WERI-Rb-1 (cell line): ENCODE data around the gene PIM2.

Experiments used
- DNase-seq: peaks from one replicate; pipeline ENCODE4 v3.0.0-alpha.2; 2020
- H3K27ac ChIP-seq: fragments of 250-450 bp; sonication (Bioruptor Pico); 2 replicates; pipeline ENCODE4 v1.5.1; 2020; ENCODE audit warnings: mild to moderate bottlenecking, moderate library complexity
- H3K27me3 ChIP-seq: fragments of 250-450 bp; sonication (Bioruptor Pico); 2 replicates; pipeline ENCODE4 v1.5.1; 2021; ENCODE audit warnings: mild to moderate bottlenecking, low read depth, moderate library complexity; ENCODE audit not compliant: insufficient read depth, severe bottlenecking
- H3K36me3 ChIP-seq: fragments of 250-450 bp; sonication (Bioruptor Pico); 2 replicates; pipeline ENCODE4 v1.5.1; 2020; ENCODE audit warnings: mild to moderate bottlenecking, moderate library complexity
- H3K4me3 ChIP-seq: 2 replicates; pipeline ENCODE4 v1.5.1; 2011; ENCODE audit warnings: low read depth, mild to moderate bottlenecking, control low read depth, low read length
- H3K9me3 ChIP-seq: fragments of 250-450 bp; sonication (Bioruptor Pico); 2 replicates; pipeline ENCODE4 v1.5.1; 2021; ENCODE audit warnings: mild to moderate bottlenecking, moderate library complexity; ENCODE audit not compliant: severe bottlenecking
- TF ChIP-seq, protein P1 (sequence below): IDR thresholded peaks from 2 replicates; pipeline ENCODE4 v1.5.1; 2011; ENCODE audit warnings: low read depth, mild to moderate bottlenecking, control low read depth, inconsistent platforms, low read length

Gene PIM2

DNA sequence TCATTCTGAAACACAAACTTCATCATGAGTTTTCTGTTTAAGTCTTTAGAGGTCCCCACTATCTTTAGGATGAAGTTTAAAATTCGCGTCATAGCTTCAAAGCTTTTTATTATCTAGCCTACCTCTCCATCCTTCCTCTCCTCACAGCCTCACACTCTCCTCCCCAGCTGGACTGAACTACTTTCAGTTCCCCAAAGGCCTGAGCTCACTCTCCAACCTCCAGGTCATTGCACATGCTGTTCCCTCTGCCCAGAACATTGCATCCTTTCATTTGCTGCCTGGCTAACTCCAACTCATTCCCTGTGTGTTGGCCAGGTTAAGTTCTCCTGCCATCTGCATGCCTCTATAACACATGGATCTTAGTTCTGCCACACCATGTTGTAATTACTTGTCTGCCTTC is 41.5 kb upstream of the PIM2 start:
- Histone ChIP-seq H3K27ac (no peak overlapping the region), H3K9me3 (peaks cover 5% of the 10 kb centered on the region), H3K27me3 (peaks cover 6% of the 10 kb centered on the region), H3K4me3 (no peak overlapping the region), H3K36me3 (peaks cover 10% of the 10 kb centered on the region)
- TF ChIP-seq, protein P1, sequence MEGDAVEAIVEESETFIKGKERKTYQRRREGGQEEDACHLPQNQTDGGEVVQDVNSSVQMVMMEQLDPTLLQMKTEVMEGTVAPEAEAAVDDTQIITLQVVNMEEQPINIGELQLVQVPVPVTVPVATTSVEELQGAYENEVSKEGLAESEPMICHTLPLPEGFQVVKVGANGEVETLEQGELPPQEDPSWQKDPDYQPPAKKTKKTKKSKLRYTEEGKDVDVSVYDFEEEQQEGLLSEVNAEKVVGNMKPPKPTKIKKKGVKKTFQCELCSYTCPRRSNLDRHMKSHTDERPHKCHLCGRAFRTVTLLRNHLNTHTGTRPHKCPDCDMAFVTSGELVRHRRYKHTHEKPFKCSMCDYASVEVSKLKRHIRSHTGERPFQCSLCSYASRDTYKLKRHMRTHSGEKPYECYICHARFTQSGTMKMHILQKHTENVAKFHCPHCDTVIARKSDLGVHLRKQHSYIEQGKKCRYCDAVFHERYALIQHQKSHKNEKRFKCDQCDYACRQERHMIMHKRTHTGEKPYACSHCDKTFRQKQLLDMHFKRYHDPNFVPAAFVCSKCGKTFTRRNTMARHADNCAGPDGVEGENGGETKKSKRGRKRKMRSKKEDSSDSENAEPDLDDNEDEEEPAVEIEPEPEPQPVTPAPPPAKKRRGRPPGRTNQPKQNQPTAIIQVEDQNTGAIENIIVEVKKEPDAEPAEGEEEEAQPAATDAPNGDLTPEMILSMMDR: no peak
- no peak for DNase-seq

DNA sequence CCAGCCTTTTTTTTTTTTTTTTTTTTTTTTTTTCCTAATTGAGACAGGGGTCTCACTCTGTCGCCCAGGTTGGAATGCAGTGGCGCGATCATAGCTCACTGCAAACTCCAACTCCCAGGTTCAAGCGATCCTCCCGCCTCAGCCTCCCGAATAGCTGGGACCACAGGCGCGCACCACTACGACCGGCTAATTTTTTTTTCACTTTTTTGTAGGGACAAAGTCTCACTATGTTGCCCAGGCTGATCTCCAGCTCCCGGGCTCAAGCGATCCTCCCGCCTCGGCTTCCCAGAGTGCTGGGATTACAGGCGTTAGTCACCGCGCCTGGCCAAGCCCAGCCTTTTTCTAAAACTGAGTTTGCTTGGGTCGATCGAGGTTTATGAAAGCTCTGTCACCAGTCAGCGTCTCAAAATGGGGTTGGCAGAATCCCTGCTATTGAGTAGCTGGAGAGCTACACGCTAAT is 39.8 kb upstream of the PIM2 start:
- Histone ChIP-seq H3K36me3 (peaks cover 19% of the 10 kb centered on the region), H3K27me3 (peaks cover 6% of the 10 kb centered on the region), H3K4me3 (peak overlapping the region; percentile 53), H3K9me3 (peaks cover 5% of the 10 kb centered on the region), H3K27ac (peak overlapping the region; percentile 93)
- TF ChIP-seq, protein P1: no peak
- DNase-seq: peak; percentile 30

DNA sequence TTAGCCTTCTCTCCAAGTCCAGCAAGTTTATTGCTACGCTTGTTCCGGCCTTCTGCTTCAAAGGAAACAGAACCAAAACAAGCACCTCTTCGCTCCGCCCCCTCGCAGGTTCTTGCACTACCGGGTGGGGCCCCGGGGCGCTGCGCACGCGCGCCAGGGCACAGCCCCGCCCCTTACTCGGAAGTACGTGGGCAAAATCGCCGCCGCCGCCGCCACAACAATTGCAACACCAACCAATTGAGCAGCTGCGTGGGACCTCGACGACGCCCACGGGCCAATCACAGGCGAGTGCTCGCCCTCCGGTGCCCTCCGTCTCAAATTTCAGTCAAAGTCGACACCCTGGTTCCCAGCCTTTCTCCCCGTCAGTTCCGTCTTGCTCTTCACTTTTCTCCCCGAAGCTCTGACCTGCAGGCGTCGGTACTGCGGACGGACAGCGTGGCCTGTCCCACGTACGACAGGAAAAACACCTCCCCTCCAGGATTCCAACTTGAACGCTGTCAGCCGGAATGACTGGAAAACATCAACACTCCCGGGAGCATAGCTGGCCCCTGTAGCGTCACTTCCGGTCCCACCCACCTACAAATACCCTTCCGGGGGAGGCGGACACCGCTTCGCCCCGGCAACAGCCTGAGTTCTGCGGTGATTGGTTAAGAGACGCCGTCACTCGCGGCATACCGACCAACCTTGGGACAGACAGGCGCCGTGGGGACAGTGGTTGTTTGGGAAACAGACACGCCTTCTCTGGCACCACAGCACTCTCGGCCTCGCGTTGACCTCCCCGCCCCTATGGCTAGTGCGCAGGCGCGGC is 39.2 kb upstream of the PIM2 start:
- TF ChIP-seq, protein P1: no peak
- peak; percentile 95 for DNase-seq
- H3K27ac ChIP-seq: peak overlapping the region; percentile 93
- H3K36me3 ChIP-seq: peaks cover 19% of the 10 kb centered on the region
- peaks cover 6% of the 10 kb centered on the region for H3K27me3 ChIP-seq
- H3K4me3 ChIP-seq: peak overlapping the region; percentile 53
- peaks cover 5% of the 10 kb centered on the region for H3K9me3 ChIP-seq

DNA sequence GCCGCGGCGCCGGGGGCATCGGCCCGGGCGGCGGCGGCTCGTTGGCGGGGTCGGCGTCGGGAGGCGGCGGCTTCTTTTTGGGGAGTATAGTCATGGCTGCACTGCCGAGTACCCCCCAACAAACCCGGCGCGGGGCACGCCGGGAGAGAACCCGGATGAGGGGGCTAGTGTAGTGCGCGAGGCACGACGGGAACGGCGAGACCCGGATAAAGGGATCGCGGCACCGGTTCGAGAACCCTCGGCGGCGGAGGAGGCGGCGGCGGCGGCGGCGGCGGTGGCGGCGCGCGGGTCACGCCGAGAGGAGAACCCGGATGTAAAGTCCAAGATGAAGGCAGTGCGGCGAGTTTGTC is 38.6 kb upstream of the PIM2 start, which contains the start of gene OTUD5:
Gene OTUD5, minus strand, starts transcription at position 131 of the 350 bp plus-strand sequence. Its CDS starts 37 bp downstream, at position 94.
- peak; percentile 70 for DNase-seq

DNA sequence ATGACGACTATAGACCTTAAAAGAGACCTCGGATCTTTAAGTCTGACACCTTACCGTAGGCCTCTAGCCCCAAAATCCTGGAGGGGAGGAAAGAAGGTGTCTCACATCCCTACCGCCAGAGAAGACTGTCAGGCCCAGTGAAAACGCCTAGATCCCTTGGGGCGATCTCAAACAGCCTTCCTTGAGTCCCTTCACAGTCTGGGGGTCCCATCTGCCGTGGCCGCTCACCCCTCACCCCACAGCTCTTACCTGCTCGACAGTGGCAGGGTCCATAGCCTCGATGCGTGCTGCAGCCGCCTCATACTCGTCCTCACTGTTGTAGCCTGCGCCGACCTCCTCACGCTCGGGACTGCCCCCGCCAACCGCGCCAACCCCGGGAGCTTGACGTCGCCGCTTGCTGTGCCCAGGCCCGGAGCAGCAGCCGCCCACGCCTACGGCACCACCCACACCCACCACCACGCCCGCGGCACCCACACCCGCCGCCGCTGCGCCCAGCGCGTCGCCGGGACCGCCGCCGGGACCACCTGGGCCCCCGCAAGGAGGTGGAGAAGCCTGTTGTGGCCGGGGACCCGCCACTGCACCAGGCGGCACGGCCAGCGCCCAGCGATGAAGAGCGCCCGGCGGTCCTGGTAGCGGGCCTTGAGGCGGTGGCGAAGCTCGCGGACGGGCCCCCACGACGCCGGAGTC is 38.0 kb upstream of the PIM2 start:
- TF ChIP-seq, protein P1: no peak
- Histone ChIP-seq H3K4me3 (peak overlapping the region; percentile 52), H3K9me3 (peaks cover 5% of the 10 kb centered on the region), H3K36me3 (peaks cover 19% of the 10 kb centered on the region), H3K27me3 (peaks cover 6% of the 10 kb centered on the region), H3K27ac (peak overlapping the region; percentile 93)
- DNase-seq: no peak

More for the DNA sequence above, 38.6 kb upstream of the PIM2 start, which contains the start of gene OTUD5:
- Histone ChIP-seq H3K27ac (peak within 1 kb of the TSS; percentile 93), H3K27me3 (peaks cover 6% of the 10 kb centered on the region), H3K36me3 (peaks cover 19% of the 10 kb centered on the region), H3K9me3 (peaks cover 5% of the 10 kb centered on the region), H3K4me3 (peak within 1 kb of the TSS; percentile 53)
- TF ChIP-seq, protein P1: no peak
